ENCODE results near the gene EFL1. TPM values are rescaled to one million over a fixed set of nuclear protein-coding genes. Genes with fewer than 3 reads are reported as not detected.

Gene EFL1
- total and polyA plus RNA-seq, 2 experiments from 2014 or later = 15.4 to 46.4 TPM

GRCh38 chr15:82100111-82100929, 162.2 kb downstream of the EFL1 start:
- Mint-ChIP-seq H3K27me3 (ENCODE audit: insufficient read depth, low read depth, poor library complexity) (peaks cover 12% of the 10 kb centered on the region), H3K4me1 (peaks cover 24% of the 10 kb centered on the region), H3K36me3 (ENCODE audit: low read depth) (no peaks in the 10 kb centered on the region), H3K27ac (peak overlapping the region; percentile 26; the same call in 1 of the 2 replicates), H3K9me3 (no peaks in the 10 kb centered on the region), H3K4me3 (no peak overlapping the region)
- H4K20me1 ChIP-seq (replicated peaks; ENCODE audit: insufficient read depth) = no peaks in the 10 kb centered on the region
- peaks cover 18% of the 10 kb centered on the region for H3K4me1 ChIP-seq (ENCODE audit: insufficient read depth)
- peaks cover 16% of the 10 kb centered on the region for H3K9me2 ChIP-seq (ENCODE audit: insufficient read depth)
- H3K79me2 ChIP-seq (replicated peaks; ENCODE audit: insufficient read depth) = no peaks in the 10 kb centered on the region
- no peak overlapping the region for H3K27ac ChIP-seq (ENCODE audit: low read depth)
- peak overlapping the region; percentile 9 for H2AFZ ChIP-seq
- no peaks in the 10 kb centered on the region for H3K27me3 ChIP-seq (ENCODE audit: insufficient read depth)
- peak overlapping the region; percentile 39 for H3K4me2 ChIP-seq
- H3K4me3 ChIP-seq = no peak overlapping the region
- ATAC-seq (peak; percentile 79), DNase-seq (ENCODE audit: low spot score) (peak; percentile 46)
- no peaks in the 10 kb centered on the region for H3K36me3 ChIP-seq (ENCODE audit: insufficient read depth)
- 0 out of 2 replicates have a peak, but pooled peaks cover 4% of the 10 kb centered on the region for H3F3A ChIP-seq (replicated peaks; ENCODE audit: low read depth)
- TF ChIP-seq CREB1 (CRISPR knock-in tag; IDR thresholded peaks at IDR 0.05; ENCODE audit: low read depth) = no peak
- TF ChIP-seq ZNF462 (CRISPR knock-in tag; IDR thresholded peaks at IDR 0.05) = peak; percentile 65

GRCh38 chr15:82098674-82099073, 163.9 kb downstream of the EFL1 start:
- H3F3A ChIP-seq (replicated peaks; ENCODE audit: low read depth) = 0 out of 2 replicates have a peak, but pooled peaks cover 4% of the 10 kb centered on the region
- no peak overlapping the region for H3K4me2 ChIP-seq
- no peaks in the 10 kb centered on the region for H3K79me2 ChIP-seq (replicated peaks; ENCODE audit: insufficient read depth)
- no peaks in the 10 kb centered on the region for H4K20me1 ChIP-seq (replicated peaks; ENCODE audit: insufficient read depth)
- H3K9me2 ChIP-seq (ENCODE audit: insufficient read depth) = peaks cover 16% of the 10 kb centered on the region
- H3K27ac ChIP-seq (ENCODE audit: low read depth) = no peak overlapping the region
- Mint-ChIP-seq H3K9me3 (no peaks in the 10 kb centered on the region), H3K36me3 (ENCODE audit: low read depth) (no peaks in the 10 kb centered on the region), H3K27ac (no peak overlapping the region), H3K4me3 (no peak overlapping the region), H3K4me1 (peaks cover 22% of the 10 kb centered on the region), H3K27me3 (ENCODE audit: insufficient read depth, low read depth, poor library complexity) (peaks cover 10% of the 10 kb centered on the region)
- no peaks in the 10 kb centered on the region for H3K27me3 ChIP-seq (ENCODE audit: insufficient read depth)
- no peak overlapping the region for H2AFZ ChIP-seq
- TF ChIP-seq CTCF (conservative IDR thresholded peaks at IDR 0.05; ENCODE audit: low read depth in 2 of 2) (no peak), ETS1 (IDR thresholded peaks at IDR 0.05) (no peak)
- no peak overlapping the region for H3K4me3 ChIP-seq
- H3K36me3 ChIP-seq (ENCODE audit: insufficient read depth) = no peaks in the 10 kb centered on the region
- peaks cover 18% of the 10 kb centered on the region for H3K4me1 ChIP-seq (ENCODE audit: insufficient read depth)
- ATAC-seq = no peak
- DNase-seq (ENCODE audit: low spot score) = no peak

Data from GM23338 (cell line).